NOMO-1 (cell line): ENCODE measurements around the gene PRKAG2.

Experiments used
- DNase-seq, 2 experiments: peaks; one replicate each; lab custom pipeline; 2025; ENCODE audit not compliant: unreplicated experiment in 2 of 2; lab: John Stamatoyannopoulos, UW

Gene PRKAG2

GRCh38 chr7:151821226-151821625 lies 55.7 kb downstream of the PRKAG2 start:
- DNase-seq = no peak

DNA sequence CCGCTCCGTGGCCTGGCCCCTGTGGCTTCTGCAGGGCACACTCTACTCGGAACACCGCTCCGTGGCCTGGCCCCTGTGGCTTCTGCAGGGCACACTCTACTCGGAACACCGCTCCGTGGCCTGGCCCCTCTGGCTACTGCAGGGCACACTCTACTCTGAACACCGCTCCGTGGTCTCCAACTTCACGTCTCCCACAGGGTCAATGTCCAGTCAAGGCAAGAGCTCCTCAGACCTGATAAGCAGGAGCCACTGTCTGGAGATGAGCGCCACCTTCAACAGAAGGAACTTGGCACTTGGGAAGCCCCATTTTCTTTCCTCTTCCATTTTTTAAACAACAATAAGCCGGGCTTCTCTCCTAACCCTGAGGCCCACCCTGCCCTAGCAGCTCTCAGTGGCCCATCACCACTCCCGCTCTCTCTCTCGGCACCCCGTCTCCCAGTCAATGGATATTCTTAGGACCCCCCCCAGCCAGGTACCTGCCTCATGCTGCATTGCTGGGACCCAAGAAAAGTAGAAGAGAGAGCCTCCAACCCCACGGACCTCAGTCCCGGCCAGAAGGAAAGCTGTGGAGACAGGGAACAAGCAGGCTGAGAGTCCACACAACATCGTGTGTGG lies 56.3 kb downstream of the PRKAG2 start:
- no peak for DNase-seq

- DNase-seq = no peak
Observed at GRCh38 chr7:151819866-151820265, 57.0 kb downstream of the PRKAG2 start.

DNA sequence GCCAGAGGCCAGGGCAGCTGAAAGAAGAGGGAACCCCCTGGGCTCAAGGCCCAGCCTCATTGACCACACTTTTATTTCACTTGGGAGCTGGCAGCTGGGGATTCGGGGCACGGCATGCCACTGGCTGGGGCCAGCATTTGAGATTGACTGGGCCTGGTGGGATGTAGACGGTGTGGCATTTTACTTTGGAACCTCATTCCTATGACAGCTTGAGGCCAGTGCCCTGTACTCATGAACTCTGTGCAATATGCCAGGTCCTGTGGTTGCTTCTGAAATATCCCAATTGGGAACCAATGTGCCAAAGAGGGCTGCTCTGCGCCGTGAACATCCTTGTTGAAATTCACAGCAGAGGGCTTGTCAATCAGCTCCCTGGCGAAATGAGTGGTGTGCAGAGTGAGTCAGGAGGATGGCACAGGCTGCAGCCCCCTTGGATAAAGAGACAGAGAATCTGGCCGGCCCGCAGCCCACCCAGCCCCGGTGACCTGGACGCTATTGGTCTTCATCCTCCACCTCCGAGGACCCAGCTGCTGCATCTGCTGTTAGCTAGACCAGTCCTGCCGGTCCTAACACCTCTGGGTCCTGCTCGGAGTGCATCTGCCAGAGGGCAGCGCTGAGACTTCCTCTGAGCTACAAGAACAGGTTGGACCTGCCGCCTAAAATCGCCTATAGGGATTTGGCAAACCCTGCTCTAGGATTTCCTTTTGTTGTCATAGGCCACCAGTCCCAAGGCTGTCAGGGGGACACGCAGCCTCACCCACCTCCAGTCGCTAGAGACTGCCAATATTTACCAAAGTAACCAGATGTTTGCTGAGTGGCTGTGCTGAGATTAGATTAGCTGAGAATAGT lies 58.0 kb downstream of the PRKAG2 start:
- no peak for DNase-seq

- DNase-seq = no peak
Observed at GRCh38 chr7:151817981-151818673, 58.8 kb downstream of the PRKAG2 start.

DNA sequence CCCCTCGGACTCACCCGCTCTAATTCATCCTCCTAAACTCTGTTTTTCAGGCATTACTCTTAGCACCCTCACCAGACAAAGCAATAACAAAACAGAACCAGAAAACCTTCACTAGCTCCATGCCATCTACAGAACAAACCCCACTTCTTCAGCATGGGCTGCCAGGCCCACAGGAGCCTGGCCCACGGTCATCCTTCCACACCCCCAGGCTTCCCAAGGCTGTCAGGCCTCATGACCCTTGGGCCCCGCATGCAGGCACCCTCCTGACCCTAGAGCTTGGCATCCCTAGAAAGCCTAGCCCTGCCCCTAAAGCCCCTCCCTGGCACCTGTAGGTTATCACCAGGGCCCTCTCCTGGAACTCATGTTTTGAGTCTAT lies 59.6 kb downstream of the PRKAG2 start:
- DNase-seq = no peak

- no peak for DNase-seq
Observed at GRCh38 chr7:151816562-151817314, 60.2 kb downstream of the PRKAG2 start.

DNA sequence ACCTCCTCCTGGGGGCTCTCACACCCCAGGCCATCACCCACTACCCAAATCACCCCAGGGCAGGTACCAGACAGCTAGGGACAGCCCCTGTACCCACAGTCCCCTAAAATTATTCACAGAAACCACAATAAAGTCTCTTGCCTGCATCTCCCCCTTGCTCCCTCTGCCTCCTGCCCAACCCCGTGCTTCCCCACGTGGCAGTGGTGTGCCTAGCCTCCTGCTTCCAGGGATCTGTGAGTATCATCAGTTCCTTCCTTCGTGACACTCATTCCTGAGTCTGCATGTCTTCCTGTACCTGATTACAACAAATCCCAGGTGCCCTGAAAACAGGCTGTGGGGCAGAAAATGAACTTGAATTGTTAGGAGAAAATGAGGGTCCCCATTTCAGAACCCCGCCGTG lies 61.5 kb downstream of the PRKAG2 start:
- no peak for DNase-seq

DNA sequence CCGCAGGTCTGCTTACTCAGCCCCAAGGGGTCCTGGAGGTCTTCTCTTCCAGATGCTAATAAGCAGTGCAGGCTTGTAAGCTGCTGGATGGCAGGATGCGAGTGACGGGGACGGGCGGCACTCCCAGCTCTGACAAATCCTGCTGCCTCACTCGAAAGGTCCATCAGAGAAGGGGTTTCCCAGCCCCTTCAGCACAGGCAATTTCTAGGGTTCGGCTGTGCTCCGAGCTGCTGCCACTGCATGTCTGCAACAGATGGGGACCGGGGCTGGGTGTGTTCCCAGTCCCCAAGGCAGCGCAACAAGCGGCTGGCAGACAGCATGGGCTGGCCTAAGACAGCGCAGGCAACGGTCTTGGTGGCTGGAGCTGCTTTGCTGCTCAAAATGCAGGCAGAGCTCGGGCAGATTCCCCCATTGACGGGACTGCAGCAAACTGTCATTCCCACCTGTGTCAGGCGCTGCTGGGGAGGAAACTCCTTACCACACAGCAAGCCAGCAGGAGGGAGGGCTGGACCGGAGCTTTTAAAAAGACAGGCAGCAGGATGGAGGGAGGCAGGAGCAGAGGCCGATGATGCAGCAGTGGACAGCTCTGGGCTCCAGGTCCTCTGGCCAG lies 62.4 kb downstream of the PRKAG2 start:
- no peak for DNase-seq

GRCh38 chr7:151813997-151814396 lies 62.9 kb downstream of the PRKAG2 start:
- DNase-seq = no peak

DNA sequence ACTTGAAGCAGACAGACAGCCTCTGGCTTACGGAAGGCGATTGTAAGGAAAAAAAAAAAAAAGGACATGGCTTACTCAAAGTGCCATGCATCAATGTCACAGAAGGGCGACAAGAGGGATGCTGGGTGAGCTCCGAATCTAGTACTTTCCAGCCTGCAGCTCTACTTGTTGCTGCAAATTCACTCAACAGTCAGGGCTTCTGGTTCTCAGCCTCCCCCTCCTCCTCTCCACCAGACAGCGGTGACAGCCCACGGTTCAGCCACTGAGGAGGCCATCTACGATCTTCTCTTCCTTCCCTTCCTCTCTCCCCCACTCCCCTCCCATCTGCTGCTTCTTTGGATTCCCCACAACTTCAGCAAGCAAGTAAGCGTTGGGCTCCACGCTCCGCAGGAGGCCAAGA lies 63.5 kb downstream of the PRKAG2 start:
- DNase-seq = no peak

GRCh38 chr7:151812967-151813366 lies 63.9 kb downstream of the PRKAG2 start:
- no peak for DNase-seq

DNA sequence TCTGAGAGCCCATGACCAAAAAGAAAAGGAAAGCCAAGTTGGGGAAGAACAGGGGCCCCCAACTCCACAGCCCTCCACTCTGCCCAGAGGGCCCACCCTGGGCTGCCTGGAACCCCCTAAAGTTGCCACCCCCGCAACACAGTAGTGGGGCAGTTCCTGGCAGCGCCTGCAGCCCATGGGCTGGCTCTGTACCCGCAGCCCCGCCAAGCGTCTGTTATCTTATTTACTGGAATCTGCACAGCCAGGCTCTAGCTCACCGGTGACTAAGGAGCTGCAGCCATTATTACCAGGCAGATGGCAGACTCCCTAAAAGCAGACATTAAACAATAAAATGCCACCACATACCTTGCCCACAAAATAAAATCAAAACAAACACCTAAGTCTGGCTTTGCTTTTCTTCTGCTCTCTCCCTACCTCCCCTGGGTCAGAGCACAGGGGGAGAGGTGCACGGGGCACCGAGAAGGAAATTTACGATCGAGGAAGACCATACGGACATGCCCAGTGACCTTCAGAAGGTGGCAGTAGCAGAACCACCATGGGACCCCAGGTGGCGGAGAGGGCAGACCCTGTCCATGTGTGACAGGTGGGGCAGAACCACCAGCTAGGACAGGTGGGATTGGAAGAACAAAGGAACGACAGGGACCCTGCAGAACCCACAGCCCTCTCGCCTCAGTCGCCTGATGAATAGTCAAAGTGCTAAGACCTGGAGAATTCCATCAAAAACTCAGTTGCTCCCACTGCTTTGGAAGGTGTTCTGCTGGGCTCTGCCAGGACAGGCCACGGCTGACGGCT lies 66.3 kb downstream of the PRKAG2 start:
- DNase-seq = no peak

GRCh38 chr7:151809864-151810170 lies 67.1 kb downstream of the PRKAG2 start:
- no peak for DNase-seq

DNA sequence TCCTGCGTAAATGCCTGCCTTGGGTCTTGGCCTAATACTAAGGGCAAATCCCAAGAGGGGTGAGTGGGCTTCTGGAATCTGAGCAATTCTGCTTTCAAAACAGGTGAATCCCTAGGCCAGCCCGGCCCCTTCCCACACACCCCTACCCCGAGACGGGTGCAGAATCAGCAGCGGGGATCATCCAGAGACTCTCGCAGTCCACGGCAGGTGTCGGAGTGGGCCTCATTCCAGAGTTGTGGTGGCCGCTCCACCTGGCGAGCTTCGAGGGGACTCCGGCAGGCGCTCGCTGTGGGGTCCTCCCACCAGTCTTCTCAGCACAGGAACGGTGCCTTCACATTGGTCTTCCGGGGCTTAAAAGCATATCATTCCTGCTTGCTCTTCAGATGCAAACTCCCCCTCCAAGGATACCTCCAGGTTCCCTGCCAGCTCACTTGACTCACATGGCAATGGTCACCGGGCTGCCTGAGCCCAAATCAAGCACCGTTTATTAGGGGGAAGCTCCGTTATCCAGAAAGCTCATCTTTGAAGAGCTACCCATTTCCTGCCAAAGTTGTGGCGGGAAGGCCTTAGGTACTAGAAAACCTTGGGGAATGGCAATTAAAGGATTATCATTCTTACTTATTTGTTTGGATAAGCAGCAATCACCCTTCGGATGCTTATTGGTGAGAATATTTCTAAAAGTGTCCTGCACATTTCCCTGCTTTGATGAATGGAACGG lies 67.6 kb downstream of the PRKAG2 start:
- DNase-seq = no peak

- DNase-seq = no peak
Observed at GRCh38 chr7:151808400-151809145, 68.3 kb downstream of the PRKAG2 start.

GRCh38 chr7:151807846-151808245 lies 69.1 kb downstream of the PRKAG2 start:
- DNase-seq = no peak

GRCh38 chr7:151806952-151807775 lies 69.8 kb downstream of the PRKAG2 start:
- DNase-seq = no peak
